Parathyroid adenoma (tissue), 2 donors: Measurements from ENCODE around the gene CSTB.

Source experiments
- H2AFZ ChIP-seq: fragments of 300-600 bp; sonication (generic); one replicate; pipeline ENCODE4 v1.7.0; 2017; ENCODE audit warnings: antibody characterized with exemption, mild to moderate bottlenecking
- H3K27ac ChIP-seq: fragments of 300-600 bp; sonication (generic); one replicate; pipeline ENCODE4 v1.7.0; 2017
- H3K27me3 ChIP-seq: fragments of 300-600 bp; sonication (generic); one replicate; pipeline ENCODE4 v1.7.0; 2017; ENCODE audit warnings: low read length; ENCODE audit not compliant: control insufficient read depth, insufficient read depth
- H3K36me3 ChIP-seq: fragments of 300-600 bp; sonication (generic); one replicate; pipeline ENCODE4 v1.7.0; 2017; ENCODE audit warnings: low read length; ENCODE audit not compliant: control insufficient read depth, insufficient read depth
- H3K4me1 ChIP-seq: fragments of 300-600 bp; sonication (generic); one replicate; pipeline ENCODE4 v1.7.0; 2017; ENCODE audit warnings: control low read depth
- H3K4me2 ChIP-seq: fragments of 300-600 bp; sonication (generic); one replicate; pipeline ENCODE4 v1.7.0; 2017; ENCODE audit warnings: low read length
- H3K4me3 ChIP-seq: fragments of 300-600 bp; sonication (generic); one replicate; pipeline ENCODE4 v1.7.0; 2017; ENCODE audit warnings: low read depth, low read length
- H3K79me2 ChIP-seq: fragments of 300-600 bp; sonication (generic); one replicate; pipeline ENCODE4 v1.7.0; 2017; ENCODE audit warnings: control low read depth
- H3K9ac ChIP-seq: fragments of 300-600 bp; sonication (generic); one replicate; pipeline ENCODE4 v1.7.0; 2017; ENCODE audit warnings: mild to moderate bottlenecking
- H3K9me3 ChIP-seq: fragments of 300-600 bp; sonication (generic); one replicate; pipeline ENCODE4 v1.7.0; 2017; ENCODE audit warnings: low read length; ENCODE audit not compliant: control insufficient read depth
- CTCF ChIP-seq: fragments of 300-600 bp; sonication (generic); IDR thresholded peaks from one replicate; pipeline ENCODE4 v1.7.0; 2017; ENCODE audit warnings: antibody characterized with exemption, mild to moderate bottlenecking
- donor health status: primary hyperparathyroidism.

CSTB gene

GRCh38 chr21:43809853-43810504 is 33.9 kb upstream of the CSTB start:
- Histone ChIP-seq H3K27ac (no peak overlapping the region), H3K9ac (no peak overlapping the region), H3K79me2 (no peaks in the 10 kb centered on the region), H3K4me2 (no peak overlapping the region), H3K4me1 (no peaks in the 10 kb centered on the region), H3K9me3 (no peaks in the 10 kb centered on the region), H3K36me3 (no peaks in the 10 kb centered on the region), H2AFZ (no peak overlapping the region), H3K27me3 (no peaks in the 10 kb centered on the region), H3K4me3 (no peak overlapping the region)
- TF ChIP-seq CTCF, result no peak

GRCh38 chr21:43809346-43809799 is 33.3 kb upstream of the CSTB start:
- H3K4me2 ChIP-seq, result no peak overlapping the region
- no peak for TF ChIP-seq CTCF
- no peaks in the 10 kb centered on the region for H3K79me2 ChIP-seq
- no peaks in the 10 kb centered on the region for H3K4me1 ChIP-seq
- H3K36me3 ChIP-seq, result no peaks in the 10 kb centered on the region
- H2AFZ ChIP-seq, result no peak overlapping the region
- H3K4me3 ChIP-seq, result no peak overlapping the region
- no peak overlapping the region for H3K9ac ChIP-seq
- no peak overlapping the region for H3K27ac ChIP-seq
- no peaks in the 10 kb centered on the region for H3K9me3 ChIP-seq
- no peaks in the 10 kb centered on the region for H3K27me3 ChIP-seq

- Histone ChIP-seq H3K79me2 (no peaks in the 10 kb centered on the region), H3K9ac (no peak overlapping the region), H3K4me3 (no peak overlapping the region), H3K36me3 (no peaks in the 10 kb centered on the region), H3K4me1 (no peaks in the 10 kb centered on the region), H3K9me3 (no peaks in the 10 kb centered on the region), H3K4me2 (no peak overlapping the region), H3K27ac (no peak overlapping the region), H2AFZ (no peak overlapping the region), H3K27me3 (no peaks in the 10 kb centered on the region)
- no peak for TF ChIP-seq CTCF
Observed at GRCh38 chr21:43808832-43809251, 32.7 kb upstream of the CSTB start.

GRCh38 chr21:43808367-43808766 is 32.3 kb upstream of the CSTB start:
- Histone ChIP-seq H3K4me3 (no peak overlapping the region), H3K9me3 (no peaks in the 10 kb centered on the region), H3K4me2 (no peak overlapping the region), H3K36me3 (no peaks in the 10 kb centered on the region), H3K27me3 (no peaks in the 10 kb centered on the region), H3K4me1 (no peaks in the 10 kb centered on the region), H3K9ac (no peak overlapping the region), H3K79me2 (no peaks in the 10 kb centered on the region), H2AFZ (no peak overlapping the region), H3K27ac (no peak overlapping the region)
- no peak for TF ChIP-seq CTCF
